Mucosa of stomach (tissue), 1 donor: ENCODE results near the gene ANKRD13B.

Source experiments
- H3K27me3 ChIP-seq: one replicate; pipeline ENCODE4 v1.7.0; 2013; ENCODE audit warnings: mild to moderate bottlenecking, low read length; ENCODE audit not compliant: control insufficient read depth, insufficient read depth
- H3K36me3 ChIP-seq: one replicate; pipeline ENCODE4 v1.7.0; 2013; ENCODE audit warnings: low read length; ENCODE audit not compliant: control insufficient read depth, insufficient read depth
- H3K4me1 ChIP-seq: one replicate; pipeline ENCODE4 v1.7.0; 2013; ENCODE audit warnings: mild to moderate bottlenecking, low read length; ENCODE audit not compliant: control insufficient read depth, insufficient read depth
- H3K4me3 ChIP-seq: one replicate; pipeline ENCODE4 v1.7.0; 2013; ENCODE audit warnings: low read length
- H3K9ac ChIP-seq: one replicate; pipeline ENCODE4 v1.7.0; 2013; ENCODE audit warnings: mild to moderate bottlenecking, low read length, moderate library complexity
- H3K9me3 ChIP-seq: one replicate; pipeline ENCODE4 v1.7.0; 2013; ENCODE audit warnings: mild to moderate bottlenecking, low read length, moderate library complexity; ENCODE audit not compliant: control insufficient read depth
- donor health status: Pancreatic carcinoma.

ANKRD13B gene

DNA sequence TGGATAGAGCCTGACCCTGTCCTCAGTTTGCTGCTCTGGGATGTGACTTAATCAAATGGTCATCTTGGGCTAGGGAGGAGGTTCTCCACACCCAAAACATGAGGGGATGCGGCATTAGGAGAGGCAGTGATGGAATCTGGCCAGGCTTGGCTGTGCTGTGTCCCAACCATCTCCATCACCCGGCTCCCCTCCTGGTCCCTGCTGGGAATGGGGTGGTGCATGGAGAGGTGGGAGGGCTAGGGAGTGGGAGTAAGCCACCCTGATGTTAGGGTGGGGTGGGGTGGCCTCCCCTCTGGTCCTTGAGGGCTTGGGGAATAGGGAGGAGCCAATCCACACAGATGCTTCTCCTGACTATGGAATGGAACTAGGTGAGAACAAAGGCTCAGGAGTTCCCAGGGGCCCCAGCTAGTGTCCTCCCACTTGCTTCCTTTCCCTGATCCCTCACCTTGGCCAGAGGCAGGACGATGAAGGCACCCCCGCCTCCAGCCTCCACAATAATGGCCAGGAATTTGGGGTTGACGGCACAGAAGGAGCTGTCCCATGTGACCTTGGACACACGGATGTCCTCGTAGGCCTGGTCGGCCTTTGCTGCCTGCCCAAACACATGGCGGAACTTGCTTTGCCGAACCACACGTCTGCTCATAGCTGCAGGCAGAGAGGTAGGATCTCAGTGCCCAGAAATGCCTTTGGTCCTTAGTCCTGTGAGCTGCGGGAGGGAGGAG is 28.0 kb downstream of the ANKRD13B start:
- H3K9ac ChIP-seq: no peak overlapping the region
- peaks cover 63% of the 10 kb centered on the region for H3K27me3 ChIP-seq
- no peaks in the 10 kb centered on the region for H3K9me3 ChIP-seq
- H3K36me3 ChIP-seq: no peaks in the 10 kb centered on the region
- peaks cover 42% of the 10 kb centered on the region for H3K4me1 ChIP-seq
- no peak overlapping the region for H3K4me3 ChIP-seq

DNA sequence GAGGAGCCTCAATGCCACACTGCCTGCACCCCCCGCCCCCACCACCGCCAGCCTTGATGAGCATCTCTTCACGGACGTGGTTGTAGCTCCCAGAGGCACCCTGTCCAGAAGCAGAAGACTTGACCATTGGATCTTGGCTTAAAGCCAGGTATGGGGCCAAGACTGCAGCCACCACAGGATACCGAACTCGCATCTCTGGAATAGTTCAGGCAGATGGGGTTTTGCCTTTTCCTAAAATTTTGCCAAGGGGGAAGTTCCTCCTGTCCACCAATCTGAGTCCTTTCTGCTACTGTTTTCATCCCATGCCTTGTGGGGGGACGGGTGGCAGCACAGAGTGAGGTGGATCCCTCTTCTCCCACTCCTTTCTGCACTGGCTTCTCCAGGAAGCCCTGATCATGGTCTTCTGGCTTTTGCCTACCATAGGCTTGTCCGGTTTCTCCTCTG is 28.8 kb downstream of the ANKRD13B start:
- Histone ChIP-seq H3K27me3 (peaks cover 55% of the 10 kb centered on the region), H3K4me3 (no peak overlapping the region), H3K9me3 (no peaks in the 10 kb centered on the region), H3K4me1 (peaks cover 33% of the 10 kb centered on the region), H3K36me3 (no peaks in the 10 kb centered on the region), H3K9ac (no peak overlapping the region)

DNA sequence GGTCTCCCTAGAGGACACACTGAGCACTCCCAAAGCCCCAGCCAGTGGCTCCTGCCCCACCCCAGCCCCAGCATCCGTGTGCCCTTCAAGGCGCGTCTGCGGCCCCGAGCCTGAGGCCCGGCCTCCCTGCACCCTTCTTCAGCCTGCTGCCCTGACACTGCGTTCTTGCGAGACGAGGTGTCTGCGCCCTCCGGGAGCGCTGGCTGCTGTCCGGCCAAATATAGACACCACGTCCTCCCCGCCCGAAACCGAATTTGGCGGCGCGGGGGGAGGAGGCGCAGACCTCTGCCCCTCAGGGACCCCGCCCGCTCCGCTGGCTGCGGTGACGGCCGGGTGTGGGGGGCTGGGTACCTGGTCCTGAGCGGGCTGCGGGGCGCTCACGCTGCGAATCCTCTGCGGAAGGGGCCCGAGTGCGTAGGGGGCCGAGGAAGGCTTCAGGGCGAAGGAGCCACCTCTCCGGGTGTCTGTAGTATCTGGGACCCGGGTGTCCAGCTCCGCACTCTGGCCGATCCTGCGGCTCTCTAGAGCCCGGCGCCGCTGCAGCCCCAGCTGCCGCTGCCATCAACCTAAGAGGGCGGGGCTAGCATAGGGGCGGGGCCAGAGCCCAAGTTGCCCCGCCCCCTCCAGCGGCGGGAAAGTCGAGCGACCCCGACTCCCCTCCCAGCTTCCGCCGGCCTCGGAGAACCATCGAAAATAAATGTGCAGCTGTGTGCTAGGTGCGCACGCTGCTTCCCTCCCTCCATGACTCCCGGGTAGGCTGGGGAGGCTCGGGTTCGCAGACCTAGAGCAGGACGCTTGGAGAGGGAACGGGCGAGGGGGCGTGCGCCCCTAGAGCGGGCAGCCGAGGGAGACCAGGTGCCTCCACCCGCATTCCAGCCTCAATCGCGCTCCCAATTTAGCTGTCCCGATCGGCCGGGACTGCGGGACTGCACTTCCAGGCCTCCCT is 29.7 kb downstream of the ANKRD13B start, which contains the start of gene CORO6:
Gene CORO6, minus strand, starts transcription at position 576 of the 946 bp plus-strand sequence. CDS start 1,491 bp downstream, outside the sequence.
- H3K4me3 ChIP-seq: peak within 1 kb of the TSS; percentile 16
- H3K4me1 ChIP-seq: peaks cover 25% of the 10 kb centered on the region
- H3K9me3 ChIP-seq: no peaks in the 10 kb centered on the region
- H3K27me3 ChIP-seq: peaks cover 47% of the 10 kb centered on the region
- H3K36me3 ChIP-seq: no peaks in the 10 kb centered on the region
- peak within 1 kb of the TSS; percentile 40 for H3K9ac ChIP-seq

DNA sequence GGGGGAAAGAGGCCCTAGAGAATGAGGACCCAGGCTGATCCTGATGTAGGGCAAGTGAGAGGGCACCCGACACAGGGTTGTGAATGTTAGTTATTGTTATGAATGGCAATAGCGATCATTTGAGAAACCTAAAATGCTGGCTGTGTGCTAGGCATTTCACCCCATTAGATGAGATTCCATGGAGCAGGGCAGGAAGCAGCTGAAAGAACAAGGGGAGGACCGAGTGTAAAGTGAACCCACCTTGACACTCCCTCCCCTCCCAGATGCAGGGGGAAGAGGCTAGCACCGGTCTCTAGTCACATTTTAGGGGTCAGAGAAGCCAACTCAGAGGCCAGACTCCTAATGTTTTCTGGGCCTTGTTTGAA is 30.3 kb downstream of the ANKRD13B start:
- H3K9me3 ChIP-seq: no peaks in the 10 kb centered on the region
- H3K27me3 ChIP-seq: peaks cover 42% of the 10 kb centered on the region
- peaks cover 18% of the 10 kb centered on the region for H3K4me1 ChIP-seq
- no peaks in the 10 kb centered on the region for H3K36me3 ChIP-seq
- no peak overlapping the region for H3K9ac ChIP-seq
- no peak overlapping the region for H3K4me3 ChIP-seq

DNA sequence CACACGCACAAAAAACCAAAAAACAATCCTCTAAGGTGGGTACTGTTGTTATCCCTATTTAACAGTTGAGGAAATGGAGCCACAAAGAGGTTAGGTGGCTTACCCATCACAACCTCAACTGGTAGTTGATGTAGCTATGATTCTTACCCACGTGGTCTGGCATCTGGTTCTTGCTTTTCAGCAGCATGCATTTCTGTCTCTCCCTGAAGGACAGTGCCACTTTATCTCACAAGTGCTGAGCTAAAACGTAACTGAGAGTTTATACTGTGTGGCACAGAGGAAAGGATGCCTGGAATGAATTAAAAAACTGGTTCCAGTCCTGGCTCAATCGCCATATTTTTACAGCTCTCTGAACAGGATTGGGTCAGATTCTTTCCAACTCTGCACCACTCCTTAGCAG is 31.7 kb downstream of the ANKRD13B start:
- H3K9me3 ChIP-seq: no peaks in the 10 kb centered on the region
- H3K36me3 ChIP-seq: no peaks in the 10 kb centered on the region
- no peak overlapping the region for H3K4me3 ChIP-seq
- no peak overlapping the region for H3K9ac ChIP-seq
- H3K27me3 ChIP-seq: peaks cover 29% of the 10 kb centered on the region
- peaks cover 17% of the 10 kb centered on the region for H3K4me1 ChIP-seq

DNA sequence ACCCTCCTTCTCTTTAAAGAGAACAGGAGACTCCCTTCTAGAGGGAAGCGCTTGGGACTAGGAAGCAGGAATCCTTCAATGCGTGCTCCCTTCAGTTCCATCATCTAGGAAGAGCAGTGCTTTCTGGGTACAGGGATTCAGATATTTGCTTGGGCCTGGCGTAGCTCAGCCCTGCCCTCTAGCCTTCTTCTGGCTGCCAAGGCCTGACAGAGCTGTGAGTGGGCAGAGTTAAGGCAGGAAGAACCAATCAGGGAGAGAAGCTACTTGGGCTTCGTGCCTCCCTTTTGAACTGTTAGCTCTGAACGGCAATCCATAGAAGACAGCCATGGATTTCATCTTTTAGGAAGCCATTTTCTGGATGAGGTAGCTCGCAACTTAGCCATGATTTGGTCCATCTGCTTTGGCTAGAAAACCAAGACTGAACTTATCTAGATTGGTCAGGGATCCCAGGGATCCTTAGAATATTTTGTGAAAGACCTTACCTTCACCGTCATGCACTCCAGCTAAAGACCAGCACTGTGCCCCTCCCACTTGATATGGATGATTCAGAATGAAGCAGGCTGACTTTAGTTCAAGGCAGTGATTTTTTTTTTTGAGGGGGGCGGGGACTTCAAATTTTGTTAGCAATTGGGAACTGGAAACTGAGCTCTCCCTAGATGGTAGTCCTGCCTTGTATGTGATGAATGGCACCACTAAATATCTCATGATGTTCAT is 32.3 kb downstream of the ANKRD13B start:
- peaks cover 17% of the 10 kb centered on the region for H3K4me1 ChIP-seq
- no peak overlapping the region for H3K9ac ChIP-seq

DNA sequence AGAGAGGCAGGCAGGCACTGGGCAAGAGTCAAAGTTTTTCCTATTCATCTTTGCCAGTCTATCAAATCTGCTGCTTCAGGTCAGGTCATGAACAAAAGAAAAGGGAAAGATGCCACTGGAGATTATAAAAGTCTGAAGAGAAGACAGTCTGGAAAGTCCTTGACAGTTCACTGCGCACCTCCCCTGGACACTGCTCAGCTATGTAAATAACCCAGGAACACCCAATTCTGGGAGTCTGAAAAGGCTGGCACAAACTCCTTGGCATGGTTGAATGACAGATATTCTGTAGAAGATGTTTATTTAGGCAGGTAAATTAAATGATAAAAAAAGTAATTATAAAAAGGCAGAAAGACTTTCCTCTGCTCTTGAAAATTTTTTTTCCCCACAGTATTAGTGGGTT is 35.0 kb downstream of the ANKRD13B start:
- Histone ChIP-seq H3K27me3 (peaks cover 6% of the 10 kb centered on the region), H3K4me1 (peaks cover 3% of the 10 kb centered on the region), H3K9me3 (no peaks in the 10 kb centered on the region), H3K36me3 (no peaks in the 10 kb centered on the region), H3K9ac (no peak overlapping the region), H3K4me3 (no peak overlapping the region)

More for the DNA sequence above, 32.3 kb downstream of the ANKRD13B start:
- Histone ChIP-seq H3K4me3 (no peak overlapping the region), H3K27me3 (peaks cover 23% of the 10 kb centered on the region), H3K36me3 (no peaks in the 10 kb centered on the region), H3K9me3 (no peaks in the 10 kb centered on the region)

DNA sequence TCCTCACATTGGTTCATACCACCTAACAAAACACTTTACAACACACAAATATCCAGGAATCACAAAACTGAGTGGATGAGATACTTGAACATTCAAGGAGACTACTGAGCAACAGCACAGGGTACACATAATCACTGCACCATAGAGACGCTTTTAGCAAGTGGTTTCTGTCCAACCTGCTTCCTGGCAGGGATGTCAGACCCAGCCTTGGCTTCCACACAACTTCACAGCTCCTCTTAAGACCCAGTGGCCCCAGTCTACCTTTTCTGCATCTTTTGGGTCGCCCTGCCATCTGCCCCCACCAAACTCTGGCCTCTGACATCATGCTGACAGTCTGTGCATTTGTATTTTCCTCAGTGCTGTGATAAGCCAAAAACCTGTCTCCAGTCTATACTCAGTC is 35.7 kb downstream of the ANKRD13B start:
- Histone ChIP-seq H3K4me1 (no peaks in the 10 kb centered on the region), H3K36me3 (peaks cover under 1% of the 10 kb centered on the region), H3K9me3 (no peaks in the 10 kb centered on the region), H3K9ac (no peak overlapping the region), H3K4me3 (no peak overlapping the region), H3K27me3 (no peaks in the 10 kb centered on the region)

DNA sequence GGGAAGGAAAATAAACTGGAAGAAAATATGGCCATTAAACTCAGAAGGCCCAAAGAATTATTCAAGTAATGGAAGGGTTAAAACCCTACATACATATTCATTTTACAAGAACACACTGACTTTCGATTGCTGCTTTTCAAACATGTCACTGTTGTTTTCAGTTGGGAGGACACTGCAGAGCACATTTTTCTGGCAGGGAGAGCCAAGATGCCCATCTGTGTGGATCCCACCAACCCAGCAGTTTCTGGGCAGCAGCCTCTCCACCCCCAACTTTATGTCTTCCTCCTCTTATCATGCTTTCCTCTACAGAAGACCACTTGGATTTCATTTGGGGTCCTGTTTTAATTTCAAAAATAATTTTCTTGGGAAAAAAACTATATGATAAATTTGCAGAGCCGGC is 36.9 kb downstream of the ANKRD13B start:
- Histone ChIP-seq H3K36me3 (peaks cover 5% of the 10 kb centered on the region), H3K4me1 (no peaks in the 10 kb centered on the region)

DNA sequence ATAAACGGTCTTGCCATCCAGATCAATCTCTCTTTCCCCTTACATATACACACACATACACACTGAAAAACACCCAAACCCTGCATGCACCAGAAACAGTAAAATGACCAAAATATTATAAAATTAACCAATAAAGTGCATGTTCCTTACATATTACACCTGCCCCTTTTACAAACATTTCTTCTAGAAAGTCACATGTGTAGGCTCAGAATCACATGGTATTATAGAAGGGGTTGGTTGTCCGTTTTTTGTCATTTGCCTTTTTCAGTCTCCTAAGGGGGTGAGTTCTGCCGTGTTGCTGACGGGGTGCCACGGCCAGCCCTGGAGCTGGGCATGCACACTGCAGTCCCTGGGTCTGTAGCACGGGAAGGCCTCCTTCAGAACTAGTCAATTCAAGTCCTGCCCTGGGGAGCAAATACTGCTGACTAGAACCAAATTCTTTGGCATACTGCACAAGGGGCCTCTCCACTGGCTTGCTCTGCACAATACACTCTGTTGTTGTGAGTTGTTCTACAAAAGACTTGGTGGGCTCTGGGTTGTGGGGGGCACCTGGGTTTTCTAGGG is 37.8 kb downstream of the ANKRD13B start:
- Histone ChIP-seq H3K9ac (no peak overlapping the region), H3K27me3 (no peaks in the 10 kb centered on the region), H3K9me3 (no peaks in the 10 kb centered on the region), H3K36me3 (peaks cover 5% of the 10 kb centered on the region), H3K4me1 (no peaks in the 10 kb centered on the region), H3K4me3 (no peak overlapping the region)

More for the DNA sequence above, 36.9 kb downstream of the ANKRD13B start:
- no peak overlapping the region for H3K9ac ChIP-seq
- H3K9me3 ChIP-seq: no peaks in the 10 kb centered on the region
- no peaks in the 10 kb centered on the region for H3K27me3 ChIP-seq
- H3K4me3 ChIP-seq: no peak overlapping the region

DNA sequence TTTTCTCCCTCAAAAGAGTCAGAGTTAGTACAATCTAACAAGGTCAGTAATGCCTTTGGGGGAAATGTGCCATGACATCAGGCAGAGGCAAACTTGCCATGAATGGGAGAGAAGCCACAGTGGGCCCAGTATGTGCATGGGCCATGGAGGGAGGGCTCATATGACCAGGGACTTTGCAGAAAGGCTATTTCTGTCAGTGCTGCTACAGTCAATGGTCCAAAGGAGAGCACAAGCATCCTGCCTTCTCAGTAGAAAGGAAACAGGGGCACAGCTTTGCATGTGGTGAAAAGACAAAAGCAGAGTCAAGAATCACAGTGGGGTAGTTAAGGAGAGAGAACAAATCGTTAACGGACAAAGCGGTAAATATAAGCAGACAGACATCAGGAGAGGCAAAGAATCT is 41.0 kb downstream of the ANKRD13B start:
- no peak overlapping the region for H3K9ac ChIP-seq
- H3K4me1 ChIP-seq: peaks cover under 1% of the 10 kb centered on the region
- H3K36me3 ChIP-seq: peaks cover 5% of the 10 kb centered on the region
- H3K9me3 ChIP-seq: no peaks in the 10 kb centered on the region
- no peaks in the 10 kb centered on the region for H3K27me3 ChIP-seq
- no peak overlapping the region for H3K4me3 ChIP-seq
